C4-2B (cell line): ENCODE results near the gene EDDM3A.

ENCODE experiments used
- ZFX ChIP-seq: fragments of 450-650 bp; IDR thresholded peaks from 2 replicates; pipeline ENCODE4 v1.6.1; 2017
- TF ChIP-seq, protein P1 (sequence below): fragments of 450-650 bp; conservative IDR thresholded peaks from 2 replicates; pipeline ENCODE4 v1.5.1; 2017; ENCODE audit warnings: mild to moderate bottlenecking

DNA sequence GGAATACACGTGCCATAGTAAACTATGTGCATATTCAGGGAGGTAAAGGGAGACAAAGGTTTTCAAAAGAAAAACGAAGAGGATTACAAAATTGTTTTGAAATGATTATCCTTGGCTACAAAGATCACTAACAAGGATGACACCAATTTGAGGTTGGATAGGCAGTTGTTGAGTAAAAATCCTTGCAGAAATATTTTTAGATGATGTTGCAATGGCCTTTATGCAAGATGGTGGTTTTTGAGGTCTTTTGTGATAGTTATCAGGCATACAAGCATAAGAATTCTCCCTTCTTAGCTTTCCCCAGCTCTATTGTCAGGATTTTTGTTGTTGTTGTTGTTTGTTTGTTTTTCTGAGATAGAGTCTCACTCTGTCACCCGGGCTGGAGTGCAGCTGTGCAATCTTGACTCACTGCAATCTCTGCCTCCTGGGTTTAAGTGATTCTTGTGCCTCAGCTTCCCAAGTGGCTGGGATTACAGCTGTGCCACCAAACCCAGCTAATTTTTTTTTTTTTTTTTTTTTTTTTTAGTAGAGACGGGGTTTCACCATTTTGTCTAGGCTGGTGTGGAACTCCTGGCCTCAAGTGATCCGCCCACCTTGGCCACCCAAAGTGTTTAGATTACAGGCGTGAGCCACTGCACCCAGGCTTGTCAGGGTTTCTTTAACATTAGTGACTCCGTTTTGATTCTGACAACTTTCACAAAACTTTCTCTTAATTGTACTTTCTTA is 49.1 kb downstream of the EDDM3A start:
- TF ChIP-seq, protein P1, sequence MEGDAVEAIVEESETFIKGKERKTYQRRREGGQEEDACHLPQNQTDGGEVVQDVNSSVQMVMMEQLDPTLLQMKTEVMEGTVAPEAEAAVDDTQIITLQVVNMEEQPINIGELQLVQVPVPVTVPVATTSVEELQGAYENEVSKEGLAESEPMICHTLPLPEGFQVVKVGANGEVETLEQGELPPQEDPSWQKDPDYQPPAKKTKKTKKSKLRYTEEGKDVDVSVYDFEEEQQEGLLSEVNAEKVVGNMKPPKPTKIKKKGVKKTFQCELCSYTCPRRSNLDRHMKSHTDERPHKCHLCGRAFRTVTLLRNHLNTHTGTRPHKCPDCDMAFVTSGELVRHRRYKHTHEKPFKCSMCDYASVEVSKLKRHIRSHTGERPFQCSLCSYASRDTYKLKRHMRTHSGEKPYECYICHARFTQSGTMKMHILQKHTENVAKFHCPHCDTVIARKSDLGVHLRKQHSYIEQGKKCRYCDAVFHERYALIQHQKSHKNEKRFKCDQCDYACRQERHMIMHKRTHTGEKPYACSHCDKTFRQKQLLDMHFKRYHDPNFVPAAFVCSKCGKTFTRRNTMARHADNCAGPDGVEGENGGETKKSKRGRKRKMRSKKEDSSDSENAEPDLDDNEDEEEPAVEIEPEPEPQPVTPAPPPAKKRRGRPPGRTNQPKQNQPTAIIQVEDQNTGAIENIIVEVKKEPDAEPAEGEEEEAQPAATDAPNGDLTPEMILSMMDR, result no peak
- no peak for TF ChIP-seq ZFX
